Neuronal stem cell (in vitro differentiated cells): ENCODE data around the gene RREB1. TPM values are rescaled to one million over a fixed set of nuclear protein-coding genes. Genes with fewer than 3 reads are reported as not detected.

Source experiments
- small RNA-seq: library from polyadenylated mRNA; stranded (forward); fragments of <200 nt; extraction: miRNeasy Mini kit (QIAGEN cat#:217004); gene quantifications from one replicate; pipeline ENCODE3, GENCODE V24; 2013; ENCODE audit not compliant: insufficient read depth

The RREB1 gene

Small RNA genes within 50 kb of the gene (small RNA-seq; reads per million reads assigned to genes)
- not detected for gene RF00019
